NCI-H82 (cell line): Measurements from ENCODE around the gene METRNL.
"Not testable (repeated sequence)": the region's sequence is repeated elsewhere in the genome, so short reads cannot be mapped to it uniquely, and the experiment has no call there.

Source experiments
- DNase-seq: peaks from one replicate; lab custom pipeline; 2025; lab: John Stamatoyannopoulos, UW

The METRNL gene, protein sequence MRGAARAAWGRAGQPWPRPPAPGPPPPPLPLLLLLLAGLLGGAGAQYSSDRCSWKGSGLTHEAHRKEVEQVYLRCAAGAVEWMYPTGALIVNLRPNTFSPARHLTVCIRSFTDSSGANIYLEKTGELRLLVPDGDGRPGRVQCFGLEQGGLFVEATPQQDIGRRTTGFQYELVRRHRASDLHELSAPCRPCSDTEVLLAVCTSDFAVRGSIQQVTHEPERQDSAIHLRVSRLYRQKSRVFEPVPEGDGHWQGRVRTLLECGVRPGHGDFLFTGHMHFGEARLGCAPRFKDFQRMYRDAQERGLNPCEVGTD

DNA sequence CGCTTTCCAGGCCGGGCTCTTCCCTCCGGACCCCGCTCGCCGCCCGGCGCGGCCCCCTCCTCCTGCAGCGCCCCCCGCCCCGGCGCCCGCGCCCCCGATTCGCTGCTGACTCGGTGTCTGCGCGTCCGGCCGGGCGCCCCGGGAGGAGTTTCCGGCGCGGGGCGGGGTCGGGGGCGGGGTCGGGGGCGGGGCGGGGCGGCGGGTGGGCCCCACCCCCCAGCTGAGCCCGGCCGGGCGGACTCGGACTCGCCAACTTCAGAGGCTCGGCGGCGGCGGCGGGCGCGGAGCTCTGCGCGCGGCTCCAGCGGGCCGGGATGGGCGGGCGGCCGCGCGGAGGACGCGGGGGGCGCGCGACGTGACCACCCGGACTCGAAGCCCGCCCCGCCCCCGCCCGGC, at the start of gene METRNL:
TSS of gene METRNL (plus strand) at position 258 of the 396 bp plus-strand sequence. CDS start 207 bp downstream, outside the sequence.
- DNase-seq, result peak; percentile 64

- DNase-seq, result no peak
Measured at GRCh38 chr17:83030432-83030831, 49.0 kb upstream of the METRNL start.

DNA sequence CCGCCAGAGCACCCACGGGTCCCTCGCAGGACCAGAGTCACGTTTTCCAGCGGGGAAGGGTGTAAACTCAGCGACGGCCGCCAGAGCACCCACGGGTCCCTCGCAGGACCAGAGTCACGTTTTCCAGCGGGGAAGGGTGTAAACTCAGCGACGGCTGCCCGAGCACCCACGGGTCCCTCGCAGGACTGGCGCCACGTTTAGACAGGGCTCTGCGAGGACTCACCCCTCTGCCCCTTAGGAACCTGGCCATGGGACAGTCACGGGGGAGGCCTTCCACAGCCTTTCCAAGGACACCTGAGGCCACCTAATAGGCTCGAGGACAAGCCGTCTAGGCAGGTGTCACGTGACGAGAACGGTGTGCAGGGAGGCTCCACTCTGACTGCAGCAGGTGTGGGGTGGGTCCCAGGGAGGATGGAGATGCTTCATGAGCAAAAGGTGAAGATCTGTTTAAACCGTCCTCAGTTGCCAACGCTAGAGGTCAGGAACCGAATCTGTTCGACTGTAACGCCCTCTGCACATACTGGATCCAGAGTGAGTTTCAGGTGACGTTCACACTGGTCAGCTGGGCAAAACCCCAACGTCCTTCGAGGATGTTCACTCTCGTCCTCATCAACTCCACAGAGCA, 48.0 kb upstream of the METRNL start:
- DNase-seq, result no peak

DNA sequence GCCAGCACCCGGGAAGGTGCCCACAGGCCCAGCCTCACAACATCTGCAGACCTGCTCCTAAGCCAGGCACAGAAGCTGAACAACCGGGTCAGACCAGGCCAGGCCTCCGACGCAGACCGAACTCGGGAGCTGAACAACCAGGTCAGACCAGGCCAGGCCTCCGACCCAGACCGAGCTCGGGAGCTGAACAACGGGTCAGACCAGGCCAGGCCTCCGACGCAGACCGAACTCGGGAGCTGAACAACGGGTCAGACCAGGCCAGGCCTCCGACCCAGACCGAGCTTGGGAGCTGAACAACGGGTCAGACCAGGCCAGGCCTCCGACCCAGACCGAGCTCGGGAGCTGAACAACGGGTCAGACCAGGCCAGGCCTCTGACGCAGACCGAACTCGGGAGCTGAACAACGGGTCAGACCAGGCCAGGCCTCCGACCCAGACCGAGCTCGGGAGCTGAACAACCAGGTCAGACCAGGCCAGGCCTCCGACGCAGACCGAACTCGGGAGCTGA, 47.4 kb upstream of the METRNL start:
- DNase-seq, result not testable (repeated sequence)

DNA sequence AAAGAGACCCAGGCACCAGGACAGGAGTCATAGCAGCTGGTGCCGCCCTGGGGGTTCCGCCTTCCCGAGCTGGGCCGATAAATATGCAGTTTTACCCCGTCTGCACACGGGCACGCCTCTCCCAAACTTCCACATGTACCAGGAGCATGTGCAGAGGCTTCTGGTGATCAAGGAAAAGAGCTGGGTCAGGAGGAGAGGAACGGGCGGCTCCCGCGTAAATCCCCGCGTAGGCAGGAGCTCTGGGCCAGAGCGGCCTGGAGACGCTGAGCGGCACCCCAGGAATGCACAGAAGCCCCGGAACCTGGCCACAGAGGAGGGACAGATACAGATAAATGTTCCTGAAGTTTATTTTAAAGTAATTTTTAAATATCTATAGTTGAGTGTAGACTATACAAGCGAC, 46.6 kb upstream of the METRNL start:
- DNase-seq, result no peak

GRCh38 chr17:83034525-83034924, 44.9 kb upstream of the METRNL start:
- no peak for DNase-seq

DNA sequence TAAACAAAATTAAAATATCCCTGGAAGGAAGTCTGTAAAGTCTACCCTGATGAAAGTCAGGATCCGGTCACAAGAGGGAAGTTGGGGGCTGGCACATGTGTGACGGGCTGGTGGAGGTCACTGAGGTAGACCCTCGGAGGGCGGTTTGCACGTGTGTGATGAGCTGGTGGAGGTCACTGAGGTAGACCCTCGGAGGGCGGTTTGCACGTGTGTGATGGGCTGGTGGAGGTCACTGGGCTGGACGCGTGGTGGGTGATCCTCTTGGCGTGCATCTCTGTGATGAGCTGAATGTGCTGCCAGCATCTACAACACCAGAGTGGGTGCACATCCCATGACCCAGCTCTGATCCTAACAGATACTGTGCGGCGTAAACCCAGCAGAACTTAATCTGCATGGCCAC, 43.7 kb upstream of the METRNL start:
- no peak for DNase-seq

- DNase-seq, result no peak
Measured at GRCh38 chr17:83036193-83036592, 43.2 kb upstream of the METRNL start.

DNA sequence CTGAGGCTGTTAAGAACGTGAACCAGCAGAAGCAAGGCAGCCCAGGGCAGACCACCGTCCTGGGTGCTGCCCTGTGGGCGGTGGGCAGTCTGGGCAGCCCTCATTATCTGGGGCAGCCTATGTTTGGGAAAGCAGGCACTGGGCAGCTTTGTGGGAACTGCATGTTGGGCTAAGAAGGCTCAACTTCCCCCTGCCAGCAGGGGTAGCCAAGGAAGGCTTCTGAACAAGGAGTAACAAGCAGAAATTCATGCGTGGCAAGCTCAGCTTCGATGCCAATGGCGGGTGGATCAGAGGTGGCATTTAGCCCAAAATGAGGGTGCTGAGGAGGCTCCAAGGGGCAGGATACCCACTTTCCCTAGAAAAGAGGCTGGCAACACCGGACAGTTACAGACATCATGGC, 42.7 kb upstream of the METRNL start:
- no peak for DNase-seq

- no peak for DNase-seq
Measured at GRCh38 chr17:83037084-83037873, 42.1 kb upstream of the METRNL start.

DNA sequence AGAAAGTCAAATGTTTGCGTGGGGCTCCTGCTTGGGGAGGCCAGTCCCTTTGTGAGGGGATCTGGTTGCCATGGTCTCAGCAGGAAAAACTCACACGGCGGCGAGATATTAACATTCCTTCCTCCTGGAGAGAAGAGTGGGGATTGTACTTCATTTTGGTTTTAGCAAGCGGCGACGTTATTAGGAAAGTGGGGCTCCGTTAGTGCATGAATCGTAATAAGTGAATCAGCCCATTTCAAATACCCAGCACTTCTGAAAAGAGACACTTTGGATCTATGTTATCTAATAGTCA, 41.6 kb upstream of the METRNL start:
- DNase-seq, result no peak

DNA sequence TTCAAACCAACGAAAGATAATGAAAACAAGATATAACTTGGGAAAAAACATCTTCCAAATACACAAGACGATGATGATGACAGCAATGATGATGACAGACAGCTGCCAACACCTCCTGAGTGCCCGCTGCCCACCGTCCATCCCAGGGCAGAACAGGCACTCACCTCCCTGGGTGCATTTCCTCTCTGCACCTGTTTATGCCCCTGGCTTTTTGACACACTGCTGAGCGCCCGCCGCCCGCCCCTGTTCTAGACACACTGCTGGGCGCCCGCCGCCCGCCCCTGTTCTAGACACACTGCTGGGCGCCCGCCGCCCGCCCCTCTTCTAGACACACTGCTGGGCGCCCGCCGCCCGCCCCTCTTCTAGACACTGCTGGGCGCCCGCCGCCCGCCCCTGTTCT, 40.4 kb upstream of the METRNL start:
- not testable (repeated sequence) for DNase-seq

- DNase-seq, result no peak
Measured at GRCh38 chr17:83041305-83041704, 38.1 kb upstream of the METRNL start.

GRCh38 chr17:83042522-83043158, 36.8 kb upstream of the METRNL start:
- no peak for DNase-seq

- not testable (repeated sequence) for DNase-seq
Measured at GRCh38 chr17:83044479-83044878, 34.9 kb upstream of the METRNL start.

- no peak for DNase-seq
Measured at GRCh38 chr17:83046448-83047181, 32.8 kb upstream of the METRNL start.

DNA sequence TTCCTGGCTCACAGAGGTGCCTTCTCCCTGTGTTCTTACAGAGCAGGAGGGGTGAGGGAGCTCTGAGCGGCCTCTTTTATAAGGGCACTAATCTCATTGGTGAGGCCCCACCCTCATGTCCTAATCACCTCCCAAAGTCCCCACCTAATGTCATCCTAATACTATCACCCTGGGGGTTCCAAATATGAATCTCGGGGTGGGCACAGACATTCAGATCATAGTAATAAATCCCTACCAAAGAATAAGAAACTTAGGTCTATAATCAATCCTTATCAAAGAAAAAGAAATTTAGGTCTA, 32.3 kb upstream of the METRNL start:
- DNase-seq, result no peak

DNA sequence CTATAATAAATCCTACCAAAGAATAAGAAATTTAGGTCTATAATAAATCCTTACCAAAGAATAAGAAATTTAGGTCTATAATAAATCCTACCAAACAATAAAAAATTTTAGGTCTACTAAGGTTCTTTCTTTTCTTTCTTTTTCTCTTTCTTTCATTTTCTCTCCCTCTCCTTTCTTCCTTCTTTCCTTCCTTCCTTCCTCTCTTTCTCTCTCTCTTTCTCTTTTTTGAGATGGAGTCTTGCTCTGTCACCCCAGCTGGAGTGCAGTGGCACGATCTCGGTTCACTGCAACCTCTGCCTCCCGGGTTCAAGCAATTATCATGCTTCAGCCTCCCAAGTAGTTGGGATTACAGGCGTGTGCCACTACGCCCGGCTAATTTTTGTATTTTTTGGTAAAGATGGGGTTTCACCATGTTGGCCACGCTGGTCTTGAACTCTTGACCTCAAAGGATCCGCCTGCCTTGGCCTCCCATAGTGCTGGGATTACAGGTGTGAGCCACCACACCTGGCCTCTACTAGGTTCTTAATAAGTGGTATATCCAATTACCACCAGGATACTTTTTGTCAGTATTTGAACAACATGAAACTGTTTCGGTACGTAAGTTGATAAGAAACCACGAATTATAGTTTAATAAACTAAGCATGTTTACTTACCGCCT, 31.5 kb upstream of the METRNL start:
- not testable (repeated sequence) for DNase-seq

- DNase-seq, result no peak
Measured at GRCh38 chr17:83050651-83051395, 28.6 kb upstream of the METRNL start.

DNA sequence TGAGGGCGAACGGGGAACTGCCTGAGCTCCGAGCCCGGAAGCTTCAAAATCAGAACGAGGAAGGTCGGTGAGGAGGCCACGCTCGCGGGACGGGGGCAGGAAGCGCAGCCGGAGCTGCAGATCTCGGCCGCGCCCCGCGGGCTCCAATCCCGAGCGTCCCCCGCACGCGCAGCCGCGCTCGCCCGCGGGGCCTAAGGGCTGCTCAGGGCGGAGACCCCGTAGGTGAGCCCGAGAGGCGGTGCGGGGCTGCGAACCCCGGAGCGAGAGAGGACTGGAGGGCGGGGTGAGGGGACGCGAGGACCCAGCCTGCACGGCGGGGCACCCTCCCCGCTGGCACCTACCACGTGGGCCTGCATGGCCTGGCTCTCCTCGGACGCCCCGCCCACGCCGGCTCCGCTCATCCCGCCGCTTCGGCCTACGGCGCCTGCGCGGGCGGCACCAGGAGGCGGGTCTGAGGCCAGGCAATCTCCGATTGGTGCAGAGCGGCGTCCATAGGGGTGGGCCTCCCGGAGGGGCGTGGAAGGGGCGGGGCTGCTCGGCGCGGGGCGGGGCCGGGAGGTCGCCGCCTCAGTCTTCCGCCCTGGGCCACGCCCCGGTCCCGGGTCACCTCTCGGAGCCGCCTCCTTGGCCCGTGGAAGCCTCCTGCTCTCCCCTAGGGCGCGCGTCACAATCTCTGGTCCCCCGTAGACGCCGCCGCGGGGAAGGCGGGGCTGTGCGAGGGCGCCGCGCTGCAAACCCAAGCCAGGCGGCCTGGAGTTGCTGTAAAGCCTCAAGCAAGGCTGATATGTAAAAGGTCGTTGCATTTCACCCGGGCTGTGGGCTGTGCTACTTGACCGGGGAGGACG, 27.8 kb upstream of the METRNL start:
- DNase-seq, result peak; percentile 100
